GM12872 (cell line): ENCODE data around the gene TCF15.
A peak's percentile ranks its signal among the peaks of the same experiment; 100 is the strongest.

Experiments used
- TF ChIP-seq, protein P1 (sequence below): IDR thresholded peaks from 3 replicates; pipeline ENCODE4 v1.5.1; 2011; ENCODE audit warnings: low read depth, mild to moderate bottlenecking, low read length, moderate library complexity; ENCODE audit not compliant: insufficient read depth

Gene TCF15

DNA sequence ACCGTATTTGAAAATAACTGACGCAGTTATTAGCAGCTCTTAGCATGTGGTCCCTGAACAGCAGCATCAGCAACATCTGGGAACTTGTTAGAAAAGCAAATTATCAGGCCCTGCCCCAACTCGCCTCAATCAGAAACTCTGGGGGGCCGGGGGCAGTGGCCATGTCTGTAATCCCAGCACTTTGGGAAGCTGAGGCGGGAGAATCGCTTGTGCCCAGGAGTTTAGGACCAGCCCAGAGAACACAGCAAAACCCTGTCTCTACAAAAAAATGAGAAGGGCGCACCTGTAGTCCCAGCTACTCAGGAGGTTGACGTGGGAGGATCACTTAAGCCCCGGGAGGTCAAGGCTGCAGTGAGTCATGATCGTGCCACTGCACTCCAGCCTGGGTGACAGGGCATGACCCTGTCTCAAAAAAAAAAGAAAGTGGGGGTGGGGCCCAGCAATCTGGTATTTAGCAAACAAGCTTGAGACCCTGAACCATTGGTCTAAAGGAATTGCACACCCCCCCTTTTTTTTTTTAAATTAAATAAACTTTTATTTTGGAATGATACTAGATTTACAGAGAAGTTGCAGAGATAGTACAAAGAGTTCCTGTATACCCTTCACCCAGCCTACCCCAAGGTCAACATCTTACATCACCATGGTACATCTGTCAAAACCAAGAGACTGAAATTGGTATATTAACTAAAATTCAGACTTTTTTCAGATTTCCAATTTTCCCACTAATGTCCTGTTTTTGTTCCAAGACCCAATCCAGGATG is 36.2 kb upstream of the TCF15 start:
- TF ChIP-seq, protein P1, sequence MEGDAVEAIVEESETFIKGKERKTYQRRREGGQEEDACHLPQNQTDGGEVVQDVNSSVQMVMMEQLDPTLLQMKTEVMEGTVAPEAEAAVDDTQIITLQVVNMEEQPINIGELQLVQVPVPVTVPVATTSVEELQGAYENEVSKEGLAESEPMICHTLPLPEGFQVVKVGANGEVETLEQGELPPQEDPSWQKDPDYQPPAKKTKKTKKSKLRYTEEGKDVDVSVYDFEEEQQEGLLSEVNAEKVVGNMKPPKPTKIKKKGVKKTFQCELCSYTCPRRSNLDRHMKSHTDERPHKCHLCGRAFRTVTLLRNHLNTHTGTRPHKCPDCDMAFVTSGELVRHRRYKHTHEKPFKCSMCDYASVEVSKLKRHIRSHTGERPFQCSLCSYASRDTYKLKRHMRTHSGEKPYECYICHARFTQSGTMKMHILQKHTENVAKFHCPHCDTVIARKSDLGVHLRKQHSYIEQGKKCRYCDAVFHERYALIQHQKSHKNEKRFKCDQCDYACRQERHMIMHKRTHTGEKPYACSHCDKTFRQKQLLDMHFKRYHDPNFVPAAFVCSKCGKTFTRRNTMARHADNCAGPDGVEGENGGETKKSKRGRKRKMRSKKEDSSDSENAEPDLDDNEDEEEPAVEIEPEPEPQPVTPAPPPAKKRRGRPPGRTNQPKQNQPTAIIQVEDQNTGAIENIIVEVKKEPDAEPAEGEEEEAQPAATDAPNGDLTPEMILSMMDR, result no peak

DNA sequence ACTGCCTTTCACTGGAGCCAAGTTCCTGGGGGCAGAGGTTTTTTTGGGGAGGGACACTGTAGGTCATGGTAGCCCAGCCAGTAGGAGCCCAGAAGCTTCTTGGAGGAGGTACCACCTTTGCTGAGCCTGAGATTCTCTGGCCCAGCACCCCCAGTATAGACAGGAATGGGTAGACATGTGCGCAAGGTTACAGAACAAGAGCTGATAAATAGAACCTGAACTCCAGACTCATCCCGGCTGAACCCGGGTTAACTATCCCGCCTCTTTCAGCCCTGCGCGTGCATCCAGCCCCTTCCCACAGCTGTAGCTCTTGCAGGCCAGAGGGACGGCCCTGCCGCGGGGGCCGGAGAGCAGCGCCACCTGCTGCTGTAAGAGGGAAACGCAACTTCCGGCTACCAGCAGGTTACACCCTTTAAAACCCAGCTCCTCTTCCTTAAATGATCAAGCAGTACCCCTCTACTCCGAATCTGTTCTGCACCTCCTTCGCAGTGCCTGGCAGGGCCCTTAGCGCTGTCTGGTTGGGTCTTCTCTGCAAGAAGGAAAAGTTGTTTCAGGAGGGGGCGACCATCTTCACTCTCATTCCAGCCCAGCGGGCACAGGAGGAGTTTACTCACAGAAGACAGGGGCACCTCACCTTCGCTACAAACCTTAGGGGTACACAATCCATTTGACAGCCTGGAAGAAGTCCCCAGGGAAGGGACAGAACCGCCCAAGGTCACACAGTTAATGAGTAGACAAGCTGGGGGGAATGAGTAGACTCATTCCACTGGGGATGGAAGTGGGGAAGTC is 35.4 kb upstream of the TCF15 start:
- TF ChIP-seq, protein P1, result peak; percentile 99

DNA sequence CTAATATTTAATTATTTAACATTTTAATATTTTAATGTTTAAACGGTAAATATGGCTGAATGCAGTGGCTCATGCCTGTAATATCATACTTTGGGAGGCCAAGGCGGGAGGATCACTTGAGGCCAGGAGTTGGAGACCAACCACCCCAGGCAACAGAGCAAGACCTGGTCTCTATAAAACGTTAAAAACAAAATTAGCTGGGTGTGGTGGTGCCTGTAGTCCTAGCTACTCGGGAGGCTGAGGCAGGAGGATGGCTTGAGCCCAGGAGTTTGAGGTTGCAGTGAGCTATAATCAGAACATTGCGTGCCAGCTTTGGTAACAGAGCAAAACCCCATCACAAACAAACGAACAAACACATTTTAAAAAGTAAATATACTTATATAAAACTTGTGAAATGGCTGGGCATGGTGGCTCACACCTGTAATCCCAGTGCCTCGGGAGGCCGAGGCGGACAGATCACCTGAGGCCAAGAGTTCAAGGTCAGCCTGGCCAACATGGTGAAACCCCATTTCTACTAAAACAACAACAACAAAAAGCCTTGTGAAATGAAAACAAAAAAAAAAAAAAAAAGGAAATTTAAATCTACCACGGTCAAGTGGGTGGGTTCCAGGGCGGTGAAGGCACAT is 34.7 kb upstream of the TCF15 start:
- TF ChIP-seq, protein P1, result no peak

DNA sequence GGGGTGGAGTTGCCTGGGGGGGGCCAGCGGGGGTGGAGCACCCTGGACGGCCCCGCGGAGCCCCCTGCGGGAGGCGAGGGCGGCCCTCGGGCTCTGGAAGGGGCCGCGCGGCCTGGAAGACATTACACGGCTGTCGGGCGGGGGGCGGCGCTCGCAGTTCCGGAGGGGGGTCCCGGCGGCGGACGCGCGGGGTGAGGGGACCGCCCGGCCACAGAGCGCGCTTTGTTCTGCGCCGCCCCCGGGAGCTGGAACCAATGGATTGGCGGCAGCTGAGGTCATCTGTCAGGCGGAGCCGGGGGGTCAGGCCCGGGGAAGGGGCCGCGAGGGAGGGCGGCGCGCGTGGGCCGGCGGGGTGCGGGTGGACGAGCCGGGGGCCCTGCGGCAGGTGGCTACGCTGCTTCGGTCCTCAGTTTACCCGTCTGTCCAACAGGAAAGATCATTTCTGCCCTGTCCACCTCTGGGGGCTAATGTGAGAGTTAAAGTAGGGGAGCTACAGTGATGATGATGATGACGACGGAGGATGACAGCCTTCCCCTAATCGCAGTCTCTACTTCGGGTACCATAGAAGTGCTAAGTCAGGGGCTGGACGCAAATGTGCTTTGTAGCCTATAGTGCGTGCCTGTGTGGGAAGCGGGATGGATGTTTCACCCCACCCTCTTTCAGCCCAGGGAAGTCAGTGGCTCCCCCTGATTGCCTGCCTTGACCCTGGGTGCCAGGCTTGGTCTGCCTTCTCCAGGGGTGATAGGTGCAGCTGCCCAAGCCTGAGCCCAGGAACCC is 32.5 kb upstream of the TCF15 start:
- TF ChIP-seq, protein P1, result no peak

DNA sequence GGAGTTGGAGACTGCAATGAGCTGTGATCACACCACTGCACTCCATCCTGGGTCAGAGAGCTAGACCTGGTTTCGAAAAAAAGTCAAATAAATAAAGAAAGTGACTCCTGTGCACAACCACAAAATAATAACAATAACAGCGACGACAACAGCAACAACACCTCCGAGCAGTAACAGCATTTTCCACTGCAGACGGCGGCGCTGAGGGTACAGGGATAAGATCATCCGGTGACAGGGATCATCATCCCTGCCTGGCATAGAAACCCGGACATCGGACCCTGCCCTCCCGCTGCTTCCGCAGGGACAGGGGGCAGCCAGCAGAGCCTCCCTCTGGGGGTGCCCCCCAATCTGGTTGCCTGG is 31.4 kb upstream of the TCF15 start:
- TF ChIP-seq, protein P1, result no peak

DNA sequence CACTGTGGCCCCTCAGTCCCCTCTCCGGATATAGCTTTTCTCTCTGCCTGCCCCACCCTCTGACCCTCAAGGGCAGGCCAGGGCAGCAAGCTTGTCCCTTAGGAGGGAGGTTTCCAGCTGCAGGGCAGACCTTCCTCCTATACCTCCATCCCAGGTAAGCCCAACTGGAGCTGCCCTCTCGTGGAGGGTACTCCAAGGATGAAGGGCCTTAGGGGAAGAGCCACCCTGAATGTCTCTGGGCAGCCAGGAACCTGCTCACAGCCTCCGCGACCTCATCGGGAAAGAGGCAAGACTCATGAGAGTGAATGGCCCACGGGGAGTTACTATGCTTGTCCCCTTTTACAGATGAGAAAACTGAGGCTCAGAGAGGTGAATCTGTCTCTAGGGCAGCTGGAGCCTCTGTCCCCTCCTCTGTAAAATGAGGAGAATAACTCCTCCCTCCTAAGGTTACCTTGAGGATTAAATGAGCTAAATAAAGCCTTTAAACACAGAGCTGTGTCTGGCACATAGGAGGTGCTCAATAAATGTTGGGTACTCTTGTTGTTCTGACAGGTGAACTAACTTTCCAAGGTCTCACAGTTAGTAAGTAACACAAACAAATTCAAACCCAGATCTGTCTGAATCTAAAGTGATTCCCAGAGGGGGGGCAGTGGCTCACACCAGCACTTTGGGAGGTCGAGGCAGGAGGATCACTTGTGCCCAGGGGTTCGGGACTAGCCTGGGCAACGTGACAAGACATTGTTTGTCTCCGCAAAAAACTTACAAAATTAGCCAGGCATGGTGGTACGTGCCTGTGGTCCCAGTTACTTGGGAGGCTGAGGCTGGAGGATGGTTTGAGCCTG is 30.8 kb upstream of the TCF15 start:
- TF ChIP-seq, protein P1, result no peak
